Common myeloid progenitor, CD34-positive (primary cell): ENCODE results near the gene ZNF594.
"Not testable (repeated sequence)": the region's sequence is repeated elsewhere in the genome, so short reads cannot be mapped to it uniquely, and the experiment has no call there.

ENCODE experiments used
- CTCF ChIA-PET: fragments of 350-600 bp; sonication (Branson Sonifier 250); formaldehyde crosslinking; loops from one replicate; lab custom pipeline; 2021; ENCODE audit warnings: antibody characterized with exemption; lab: Charles Lee
- POLR2A ChIA-PET: fragments of 350-600 bp; sonication (Branson Sonifier 250); formaldehyde crosslinking; loops from one replicate; lab custom pipeline; 2021; ENCODE audit warnings: antibody characterized with exemption; lab: Charles Lee
- DNase-seq, 3 donors: peaks; one replicate each; pipeline versions ENCODE4 v3.0.0 to v3.0.0-alpha.2; 2013
- H3K27ac ChIP-seq, 2 experiments: 1 replicate in 1 of 2; 2 replicates in 1 of 2; pipeline ENCODE4 v1.7.0; 2013; ENCODE audit warnings: inconsistent platforms in 2 of 2, low read length in 2 of 2, mild to moderate bottlenecking in 2 of 2, low read depth in 1 of 2, moderate library complexity in 1 of 2; ENCODE audit not compliant: severe bottlenecking in 2 of 2, insufficient read depth in 1 of 2, poor library complexity in 1 of 2
- H3K27me3 ChIP-seq, 5 experiments: replicated peaks in 2 of 5; 1 replicate in 3 of 5; 2 replicates in 2 of 5; pipeline versions ENCODE4 v1.6.1 to v1.7.0; 2013; ENCODE audit warnings: low read length in 4 of 5, mild to moderate bottlenecking in 2 of 5, moderate library complexity in 2 of 5, inconsistent platforms in 1 of 5; ENCODE audit not compliant: insufficient read depth in 5 of 5, control insufficient read depth in 4 of 5
- H3K36me3 ChIP-seq, 4 experiments: 1 replicate in 2 of 4; 2 replicates in 2 of 4; pipeline versions ENCODE4 v1.6.1 to v1.7.0; 2013; ENCODE audit warnings: low read length in 3 of 4, control low read depth in 1 of 4, mild to moderate bottlenecking in 1 of 4; ENCODE audit not compliant: control insufficient read depth in 4 of 4, insufficient read depth in 4 of 4
- H3K4me1 ChIP-seq, 4 experiments: 1 replicate in 3 of 4; 2 replicates in 1 of 4; pipeline versions ENCODE4 v1.6.1 to v1.7.1; 2013; ENCODE audit warnings: low read length in 3 of 4, mild to moderate bottlenecking in 3 of 4, control low read depth in 1 of 4, inconsistent platforms in 1 of 4, moderate library complexity in 1 of 4; ENCODE audit not compliant: control insufficient read depth in 4 of 4, insufficient read depth in 4 of 4; ENCODE audit errors: control extremely low read depth in 1 of 4
- H3K4me3 ChIP-seq, 7 experiments: 1 replicate in 4 of 7; 2 replicates in 3 of 7; pipeline versions ENCODE4 v1.5.1 to v1.7.0; 2013; ENCODE audit warnings: mild to moderate bottlenecking in 7 of 7, low read length in 6 of 7, moderate library complexity in 6 of 7, inconsistent platforms in 2 of 7, low read depth in 2 of 7, control low read depth in 1 of 7; ENCODE audit not compliant: insufficient read depth in 4 of 7, control insufficient read depth in 1 of 7; ENCODE audit errors: extremely low read depth in 1 of 7
- H3K9me3 ChIP-seq, 5 experiments: 1 replicate in 4 of 5; 2 replicates in 1 of 5; pipeline versions ENCODE4 v1.6.1 to v1.7.1; 2013; ENCODE audit warnings: low read length in 4 of 5, mild to moderate bottlenecking in 2 of 5, inconsistent platforms in 1 of 5, low read depth in 1 of 5, moderate library complexity in 1 of 5; ENCODE audit not compliant: control insufficient read depth in 4 of 5, insufficient read depth in 2 of 5; ENCODE audit errors: control extremely low read depth in 1 of 5
- WGBS: methylation state at CpG from one replicate; pipeline ENCODE4 v1.1.5; 2013; ENCODE audit not compliant: insufficient coverage; 5-methylcytosine and 5-hydroxymethylcytosine counted together

Gene ZNF594

DNA sequence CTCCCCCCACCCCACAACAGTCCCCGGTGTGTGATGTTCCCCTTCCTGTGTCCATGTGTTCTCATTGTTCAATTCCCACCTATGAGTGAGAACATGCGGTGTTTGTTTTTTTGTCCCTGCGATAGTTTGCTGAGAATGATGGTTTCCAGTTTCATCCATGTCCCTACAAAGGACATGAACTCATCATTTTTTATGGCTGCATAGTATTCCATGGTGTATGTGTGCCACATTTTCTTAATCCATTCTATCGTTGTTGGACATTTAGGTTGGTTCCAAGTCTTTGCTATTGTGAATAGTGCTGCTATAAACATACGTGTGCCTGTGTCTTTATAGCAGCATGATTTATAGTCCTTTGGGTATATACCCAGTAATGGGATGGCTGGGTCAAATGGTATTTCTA, 25.9 kb upstream of the ZNF594 start:
- POLR2A ChIA-PET, result interaction anchor here (0.6 kb wide), 1 partner anchor 223 kb away, joined by 3 read pairs; no protein-coding TSS in a partner anchor
- H3K9me3 ChIP-seq, DNase-seq, H3K27me3 ChIP-seq, H3K36me3 ChIP-seq, H3K4me3 ChIP-seq, H3K4me1 ChIP-seq, CTCF ChIA-PET, H3K27ac ChIP-seq: not testable (repeated sequence)
- no CpG with 5 or more reads among the region's 5 CpGs for WGBS

DNA sequence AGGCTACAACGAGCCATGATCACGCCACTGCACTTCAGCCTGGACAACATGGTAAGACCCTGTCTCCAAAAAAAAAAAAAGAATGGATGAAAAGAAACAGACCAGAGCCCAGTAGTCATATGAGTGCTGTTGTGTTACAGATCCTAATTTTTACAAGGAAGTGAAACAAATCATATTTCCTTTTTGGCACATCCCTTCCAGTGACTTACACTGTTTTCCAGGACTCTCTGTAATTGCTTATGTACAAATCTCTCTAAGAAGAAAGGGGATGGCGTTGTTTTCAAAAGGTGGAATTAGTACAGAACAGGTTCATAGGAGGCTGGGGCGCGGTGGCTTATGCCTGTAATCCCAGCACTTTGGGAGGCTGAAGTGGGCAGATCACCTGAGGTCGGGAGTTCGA, 19.8 kb upstream of the ZNF594 start:
- WGBS, result 100% methylated on average over 4 of the region's 7 CpGs
- H3K4me1 ChIP-seq, result no peaks in the 10 kb centered on the region
- H3K36me3 ChIP-seq, result peaks cover 0 to 4% (median 1%) of the 10 kb centered on the region in 4 experiments
- no peaks in the 10 kb centered on the region for H3K9me3 ChIP-seq
- no peak overlapping the region for H3K4me3 ChIP-seq
- POLR2A ChIA-PET, result no interaction called here
- no peak for DNase-seq
- H3K27me3 ChIP-seq, result no peaks in the 10 kb centered on the region
- CTCF ChIA-PET, result interaction anchor here (1.1 to 1.4 kb wide), 3 partner anchors 13 to 98 kb away, joined by 3 to 4 read pairs (median 3); no protein-coding TSS in a partner anchor
- no peak overlapping the region for H3K27ac ChIP-seq

DNA sequence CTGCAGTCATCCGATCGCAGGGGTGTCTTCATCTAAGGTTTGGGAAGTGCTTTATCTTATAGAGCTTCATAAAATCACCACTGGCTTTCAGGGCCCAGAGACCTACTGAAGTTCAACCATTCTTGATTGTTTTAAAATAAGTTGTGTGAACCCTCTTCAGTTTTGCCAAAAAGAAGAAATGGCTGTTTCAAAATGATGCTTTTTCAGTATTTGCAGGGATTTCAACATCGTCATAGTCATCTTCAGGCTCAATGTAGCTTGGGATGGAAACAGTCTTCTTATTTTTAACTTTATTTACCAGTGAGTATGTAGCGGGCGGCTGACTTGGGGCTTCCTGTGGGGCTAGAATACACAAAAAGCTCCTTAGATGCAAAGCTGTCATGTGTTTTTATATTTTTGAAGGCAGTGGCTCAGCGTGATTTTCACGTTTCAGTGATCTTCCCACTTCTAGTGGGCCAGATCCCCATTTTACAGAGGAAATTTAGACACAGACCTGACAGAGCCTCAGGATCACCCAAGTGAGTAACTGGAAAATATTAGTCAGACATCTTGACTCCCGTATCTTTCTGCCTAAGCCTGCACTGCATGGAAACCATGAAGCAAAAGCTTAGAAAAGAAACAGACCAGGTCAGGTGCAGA, 19.1 kb upstream of the ZNF594 start:
- H3K4me1 ChIP-seq, result no peaks in the 10 kb centered on the region
- WGBS, result 100% methylated on average over 4 of the region's 8 CpGs
- H3K36me3 ChIP-seq, result peaks cover 0 to 4% (median 1%) of the 10 kb centered on the region in 4 experiments
- ChIA-PET CTCF (interaction anchor here (1.1 kb wide), 1 partner anchor 12 kb away, joined by 3 read pairs; no protein-coding TSS in a partner anchor), POLR2A (no interaction called here)
- no peak overlapping the region for H3K4me3 ChIP-seq
- no peaks in the 10 kb centered on the region for H3K27me3 ChIP-seq
- no peak overlapping the region for H3K27ac ChIP-seq
- DNase-seq, result no peak
- H3K9me3 ChIP-seq, result no peaks in the 10 kb centered on the region

GRCh38 chr17:5210091-5210490, 18.4 kb upstream of the ZNF594 start:
- no peaks in the 10 kb centered on the region for H3K9me3 ChIP-seq
- H3K27ac ChIP-seq, result no peak overlapping the region
- POLR2A ChIA-PET, result no interaction called here
- H3K4me3 ChIP-seq, result no peak overlapping the region
- no peaks in the 10 kb centered on the region for H3K27me3 ChIP-seq
- no peaks in the 10 kb centered on the region for H3K4me1 ChIP-seq
- CTCF ChIA-PET, result no interaction called here
- DNase-seq, result no peak
- WGBS, result 100% methylated on average over 1 of the region's 5 CpGs
- H3K36me3 ChIP-seq, result peaks cover 0 to 3% (median 1%) of the 10 kb centered on the region in 4 experiments

- ChIA-PET CTCF (no interaction called here), POLR2A (no interaction called here)
- peaks cover 0 to 3% (median 0%) of the 10 kb centered on the region in 4 experiments for H3K36me3 ChIP-seq
- DNase-seq, result no peak
- no peaks in the 10 kb centered on the region for H3K27me3 ChIP-seq
- H3K4me1 ChIP-seq, result no peaks in the 10 kb centered on the region
- H3K9me3 ChIP-seq, result no peaks in the 10 kb centered on the region
- no peak overlapping the region for H3K4me3 ChIP-seq
- no peak overlapping the region for H3K27ac ChIP-seq
- WGBS, result 100% methylated on average over 2 of the region's 3 CpGs
These were observed 17.7 kb upstream of the ZNF594 start for GRCh38 chr17:5209396-5209795.

- ChIA-PET CTCF (no interaction called here), POLR2A (interaction anchor here (0.6 kb wide), 1 partner anchor 36 kb away, joined by 3 read pairs; no protein-coding TSS in a partner anchor)
- no peaks in the 10 kb centered on the region for H3K9me3 ChIP-seq
- H3K4me1 ChIP-seq, result no peaks in the 10 kb centered on the region
- WGBS, result 67% methylated on average over 1 of the region's 1 CpG
- no peaks in the 10 kb centered on the region for H3K27me3 ChIP-seq
- H3K36me3 ChIP-seq, result no peaks in the 10 kb centered on the region
- DNase-seq, result no peak
- H3K4me3 ChIP-seq, result no peak overlapping the region
- H3K27ac ChIP-seq, result no peak overlapping the region
These were observed 12.2 kb upstream of the ZNF594 start for GRCh38 chr17:5203908-5204294.

- CTCF ChIA-PET, result interaction anchor here (0.6 to 1.3 kb wide), 2 partner anchors 34 to 104 kb away, joined by 3 to 4 read pairs; no protein-coding TSS in a partner anchor
- no peak overlapping the region for H3K27ac ChIP-seq
- DNase-seq, result no peak
- no peaks in the 10 kb centered on the region for H3K4me1 ChIP-seq
- no peaks in the 10 kb centered on the region for H3K36me3 ChIP-seq
- no peaks in the 10 kb centered on the region for H3K27me3 ChIP-seq
- no peak overlapping the region for H3K4me3 ChIP-seq
- WGBS, result 98% methylated on average over 12 of the region's 14 CpGs
- no peaks in the 10 kb centered on the region for H3K9me3 ChIP-seq
- POLR2A ChIA-PET, result no interaction called here
These were observed 11.7 kb upstream of the ZNF594 start for GRCh38 chr17:5203178-5203907.
